Sciatic nerve (tissue), 2 donors: Measurements from ENCODE around the gene SATB2. TPM values are rescaled to one million over a fixed set of nuclear protein-coding genes. Genes with fewer than 3 reads are reported as not detected.
A peak's percentile ranks its signal among the peaks of the same experiment; 100 is the strongest.

Experiments used
- ATAC-seq: fragments of 200-7000 bp; cut with Tn5 transposase; one replicate; pipeline ENCODE4 v1.9.1; 2020; ENCODE audit warnings: mild to moderate bottlenecking, moderate library complexity
- DNase-seq: peaks from one replicate; pipeline ENCODE4 v3.0.0-alpha.2; 2020; ENCODE audit warnings: low spot score
- intact Hi-C: fragments of 100-400 bp; cut with DNase I; formaldehyde crosslinking; loops from one replicate; pipeline ENCODE4 v1.14.2; 2022
- total RNA-seq: library from RNA; stranded (reverse); fragmentation: NEBNext Ultra II Directional; extraction: Animal tissue kit (Norgen Biotek cat#: 25700); gene quantifications from one replicate; pipeline ENCODE4 v1.2.1, GENCODE V29; 2021
- donor health status: DM: no; HTN: no; CAD: no.
- donor health status: DM: no; HTN: no; CAD: no.

Gene SATB2
- total RNA-seq, 1 donor from 2014 or later = 8.8 TPM

- ATAC-seq (no peak), DNase-seq (no peak)
- intact Hi-C loops = no loop called here
These were observed 27.5 kb downstream of the SATB2 start for GRCh38 chr2:199430214-199430613.

DNA sequence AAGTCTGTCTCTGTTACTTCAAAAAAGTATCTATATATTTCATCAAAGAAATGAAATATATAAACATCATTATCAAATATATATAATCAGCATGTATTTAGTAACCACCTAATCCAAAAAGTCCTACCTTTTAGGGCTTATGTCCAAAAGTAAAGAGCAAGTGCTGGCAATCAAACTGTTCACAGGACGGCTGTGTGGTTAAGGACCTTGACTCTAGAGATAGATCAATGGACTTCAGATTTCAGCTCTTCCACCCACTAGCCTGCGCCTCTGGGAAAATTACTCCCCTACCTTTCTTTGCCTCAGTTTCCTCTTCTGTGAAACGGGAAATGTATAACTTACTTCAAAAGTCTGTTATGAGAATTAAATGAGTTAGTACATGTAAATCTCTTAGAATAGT lies 29.4 kb downstream of the SATB2 start:
- ATAC-seq (no peak), DNase-seq (no peak)
- intact Hi-C loops = no loop called here

DNA sequence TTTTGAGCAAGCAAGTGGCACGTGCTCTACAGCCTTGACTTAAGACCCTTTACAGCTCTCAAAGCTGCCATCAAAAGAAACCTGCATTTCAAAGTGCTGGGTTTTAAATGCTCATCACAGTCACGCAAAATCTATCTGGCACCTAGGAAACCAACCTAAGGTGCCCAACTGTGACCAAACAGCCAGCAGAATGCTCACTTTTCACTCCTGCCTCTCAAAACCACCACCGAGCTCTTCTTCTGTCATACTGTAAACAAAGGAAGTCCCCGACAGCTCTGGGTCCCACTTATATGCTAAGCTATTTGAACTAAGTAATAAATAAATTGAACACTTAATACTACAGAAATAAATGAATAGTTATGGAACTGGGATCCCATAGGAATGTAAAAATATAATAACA lies 33.6 kb downstream of the SATB2 start:
- intact Hi-C loops = no loop called here

GRCh38 chr2:199419428-199419827 lies 38.3 kb downstream of the SATB2 start:
- ATAC-seq = no peak
- intact Hi-C loops = no loop called here
- no peak for DNase-seq

More for the DNA sequence above, 33.6 kb downstream of the SATB2 start:
- DNase-seq = no peak
- no peak for ATAC-seq

- intact Hi-C loops = no loop called here
- DNase-seq (no peak), ATAC-seq (no peak)
These were observed 43.3 kb downstream of the SATB2 start for GRCh38 chr2:199414465-199414864.

- DNase-seq (no peak), ATAC-seq (no peak)
- intact Hi-C loops = no loop called here
These were observed 43.7 kb downstream of the SATB2 start for GRCh38 chr2:199414001-199414400.

- DNase-seq (no peak), ATAC-seq (no peak)
- intact Hi-C loops = no loop called here
These were observed 47.8 kb downstream of the SATB2 start for GRCh38 chr2:199409759-199410529.

DNA sequence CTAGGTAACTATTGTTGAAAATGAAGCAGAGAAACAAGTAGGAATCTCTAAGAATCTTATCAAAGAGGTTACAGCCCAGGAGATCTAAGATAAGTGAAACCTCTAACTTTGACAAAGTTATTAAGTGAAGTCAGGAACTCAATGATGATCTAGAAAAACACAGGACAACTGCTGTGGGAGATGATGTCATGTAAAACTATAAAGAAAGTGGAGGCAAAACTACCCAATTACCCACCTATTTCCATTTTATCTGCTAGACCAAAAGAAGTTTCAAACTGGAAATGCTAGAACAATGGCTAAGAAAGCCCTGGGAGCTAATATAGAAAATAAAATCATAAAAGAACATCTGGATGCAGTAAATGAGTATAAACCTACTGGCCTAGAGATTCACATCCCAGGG lies 50.3 kb downstream of the SATB2 start:
- no peak for ATAC-seq
- DNase-seq = no peak
- intact Hi-C loops = no loop called here

DNA sequence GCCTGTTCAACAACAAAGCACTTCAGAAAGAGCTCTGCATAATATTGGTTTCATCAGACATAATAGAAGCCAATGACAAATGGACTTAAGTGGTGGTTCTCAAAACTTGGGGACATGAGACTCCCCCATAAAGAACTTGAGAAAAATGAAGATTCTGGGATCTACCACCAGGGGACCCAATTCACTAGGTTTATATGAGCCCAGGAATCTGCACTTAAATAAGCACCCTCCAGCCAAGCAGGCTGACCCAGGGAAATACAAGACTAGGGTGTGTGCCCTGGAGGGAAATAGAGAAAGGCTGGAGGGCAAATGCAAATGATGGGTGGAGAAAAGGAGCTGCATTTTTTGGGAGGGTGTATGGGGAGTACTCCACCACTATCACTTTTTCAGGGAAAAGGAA lies 52.5 kb downstream of the SATB2 start:
- intact Hi-C loops = no loop called here
- ATAC-seq = no peak
- no peak for DNase-seq

- ATAC-seq (no peak), DNase-seq (no peak)
- intact Hi-C loops = no loop called here
These were observed 52.9 kb downstream of the SATB2 start for GRCh38 chr2:199404841-199405240.

DNA sequence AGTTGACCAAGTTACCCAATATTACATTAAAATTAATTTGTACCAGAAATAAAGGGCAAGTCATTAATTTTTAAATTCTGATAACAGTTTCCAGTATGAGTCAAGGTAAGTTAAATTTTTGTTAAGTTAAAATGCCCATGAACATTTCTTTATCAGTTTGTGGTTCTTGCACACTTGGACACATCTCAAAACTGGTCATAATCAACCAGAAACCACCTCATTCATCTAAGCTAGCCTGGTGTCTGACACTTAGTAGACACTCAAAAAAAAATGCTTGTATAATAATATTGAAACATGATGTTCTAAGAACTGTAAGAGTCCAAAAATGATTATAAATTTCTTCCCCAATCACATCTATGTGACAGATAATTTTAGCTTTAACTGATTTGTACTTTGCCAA lies 62.4 kb downstream of the SATB2 start:
- DNase-seq (no peak), ATAC-seq (no peak)
- intact Hi-C loops = no loop called here

DNA sequence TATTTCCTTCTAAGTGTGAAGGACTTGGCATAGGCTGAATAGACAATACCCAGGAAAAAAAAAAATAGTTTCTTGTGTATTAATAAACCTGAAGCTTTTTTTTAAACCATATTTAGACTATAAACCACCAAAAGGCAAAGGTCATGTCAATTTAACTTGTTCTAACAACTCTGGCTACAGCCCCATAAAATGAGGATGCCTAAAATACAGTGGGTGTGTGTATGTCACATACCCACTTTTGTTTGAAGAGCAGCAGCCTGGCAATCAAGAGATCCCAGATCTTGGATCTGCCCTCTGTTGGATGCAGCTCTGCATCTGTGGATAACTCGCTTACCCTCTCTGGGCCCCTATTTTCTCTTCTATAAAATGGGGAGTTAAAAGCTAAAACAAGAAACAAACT lies 65.4 kb downstream of the SATB2 start:
- ATAC-seq = no peak
- no peak for DNase-seq
- intact Hi-C loops = no loop called here

DNA sequence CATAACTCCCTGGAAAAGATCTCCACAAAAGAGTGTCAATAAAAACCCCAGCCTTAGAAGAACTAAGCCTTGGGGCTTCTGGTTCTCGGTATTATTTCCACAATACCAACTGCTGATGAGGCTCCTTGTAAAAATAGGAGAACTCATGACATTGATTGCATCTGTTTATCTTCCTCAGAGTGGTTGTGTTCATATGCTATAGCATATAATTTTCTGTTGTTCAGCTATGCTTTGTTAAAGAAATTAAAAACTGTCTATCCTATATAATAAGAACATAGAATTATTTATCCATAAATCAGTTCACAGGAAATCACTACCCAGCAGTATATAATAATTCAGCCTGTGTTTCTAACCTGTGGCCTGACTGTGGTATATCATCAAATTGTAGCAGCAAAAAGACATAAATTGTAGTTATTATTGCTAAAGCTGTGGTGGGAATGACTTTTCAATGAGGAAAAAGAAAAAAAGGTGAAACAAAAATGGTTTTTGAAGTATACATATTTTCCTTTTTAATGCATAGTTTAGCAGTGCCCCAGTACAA lies 68.9 kb downstream of the SATB2 start:
- ATAC-seq (no peak), DNase-seq (no peak)
- intact Hi-C loops = no loop called here

- intact Hi-C loops = no loop called here
- no peak for DNase-seq
- ATAC-seq = no peak
These were observed 73.7 kb downstream of the SATB2 start for GRCh38 chr2:199384043-199384442.

DNA sequence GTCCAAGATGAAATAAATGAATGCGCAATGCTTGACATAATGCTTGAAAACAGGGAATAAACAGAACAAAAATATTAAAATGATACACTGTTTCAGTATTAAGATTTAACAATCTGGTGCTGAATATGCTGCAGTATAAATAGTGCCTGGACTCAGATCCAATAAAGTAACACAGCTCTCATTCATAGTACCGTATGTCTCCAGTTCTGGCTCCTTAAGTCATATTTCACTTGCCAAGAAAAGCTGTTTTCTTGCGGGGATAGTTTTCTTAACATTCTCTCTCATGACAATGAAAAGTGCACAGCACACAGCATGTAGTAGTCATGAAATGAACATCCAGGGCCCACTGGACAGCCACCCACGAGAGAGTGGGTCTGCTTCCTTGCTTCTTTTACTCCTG lies 74.7 kb downstream of the SATB2 start:
- intact Hi-C loops = no loop called here
- ATAC-seq (peak; percentile 70), DNase-seq (no peak)

DNA sequence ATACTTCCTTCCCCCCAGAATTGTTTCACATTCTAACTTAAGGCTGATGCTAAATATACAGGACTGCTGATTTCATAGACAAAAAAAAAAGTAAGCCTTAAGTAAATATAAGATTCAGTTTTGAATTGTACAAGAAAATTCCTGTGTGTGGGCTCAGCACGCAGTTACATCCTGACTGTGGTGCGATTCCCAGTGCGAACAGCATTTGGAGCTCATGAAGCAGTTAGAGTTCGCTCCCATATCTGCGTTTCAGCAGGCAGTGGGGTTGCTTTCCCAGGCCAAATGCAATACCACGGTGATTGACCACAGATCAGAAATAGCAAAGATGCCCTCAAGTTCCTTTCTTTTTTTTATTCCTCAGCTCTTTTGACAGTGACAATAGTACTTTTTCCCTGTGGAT lies 75.6 kb downstream of the SATB2 start:
- intact Hi-C loops = no loop called here
- ATAC-seq (no peak), DNase-seq (no peak)

DNA sequence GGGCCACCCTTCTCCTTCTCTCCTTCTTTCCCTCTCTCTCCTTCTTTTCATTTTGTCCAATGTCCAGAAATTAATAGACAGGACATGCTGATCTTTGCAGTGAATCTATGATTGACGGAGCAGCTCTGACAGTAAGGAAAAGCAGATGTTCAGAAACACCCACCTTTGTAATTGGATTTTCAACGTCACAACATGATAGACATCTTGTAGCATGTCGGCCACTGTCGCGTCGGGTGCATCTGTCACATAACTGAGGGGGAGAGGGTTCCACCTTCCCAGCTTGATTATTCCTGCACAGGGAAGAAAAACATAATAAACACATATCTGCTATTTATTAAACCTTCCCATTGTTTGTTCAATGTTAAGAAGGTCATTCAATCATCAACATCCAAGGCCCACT lies 76.2 kb downstream of the SATB2 start:
- no peak for DNase-seq
- intact Hi-C loops = no loop called here
- ATAC-seq = no peak

DNA sequence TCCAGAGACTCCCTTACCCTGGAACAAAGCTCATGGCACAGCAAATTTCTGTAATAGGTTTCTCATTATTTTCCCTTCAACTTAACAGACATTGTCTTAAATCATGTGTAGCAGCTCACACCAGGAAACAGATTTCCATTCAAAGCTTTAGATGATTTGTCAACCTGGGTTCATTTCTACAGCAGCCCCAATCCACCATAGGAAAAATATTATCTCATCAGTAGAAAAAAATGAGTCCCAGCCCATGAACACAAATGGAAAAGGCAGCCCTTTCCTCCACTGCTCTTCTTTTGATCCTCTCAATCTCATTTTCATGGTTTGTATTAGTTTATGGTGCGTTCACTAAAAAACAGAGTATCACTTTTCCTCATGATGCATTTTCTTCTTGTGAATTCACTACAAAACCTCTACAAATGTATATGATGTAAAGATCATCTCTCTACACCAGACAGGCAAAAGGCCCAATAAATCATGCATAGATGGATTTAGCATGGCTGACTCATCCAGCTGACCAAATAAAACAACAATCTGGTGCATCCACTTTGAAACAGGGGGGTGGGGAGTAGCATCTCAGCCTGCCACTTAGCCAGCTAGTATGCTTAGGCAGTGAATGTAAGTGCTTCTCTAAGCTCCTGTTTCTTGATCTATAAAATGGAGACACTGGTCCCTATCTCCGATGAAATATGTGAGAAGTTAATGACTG lies 78.6 kb downstream of the SATB2 start:
- intact Hi-C loops = no loop called here
- ATAC-seq (no peak), DNase-seq (no peak)

DNA sequence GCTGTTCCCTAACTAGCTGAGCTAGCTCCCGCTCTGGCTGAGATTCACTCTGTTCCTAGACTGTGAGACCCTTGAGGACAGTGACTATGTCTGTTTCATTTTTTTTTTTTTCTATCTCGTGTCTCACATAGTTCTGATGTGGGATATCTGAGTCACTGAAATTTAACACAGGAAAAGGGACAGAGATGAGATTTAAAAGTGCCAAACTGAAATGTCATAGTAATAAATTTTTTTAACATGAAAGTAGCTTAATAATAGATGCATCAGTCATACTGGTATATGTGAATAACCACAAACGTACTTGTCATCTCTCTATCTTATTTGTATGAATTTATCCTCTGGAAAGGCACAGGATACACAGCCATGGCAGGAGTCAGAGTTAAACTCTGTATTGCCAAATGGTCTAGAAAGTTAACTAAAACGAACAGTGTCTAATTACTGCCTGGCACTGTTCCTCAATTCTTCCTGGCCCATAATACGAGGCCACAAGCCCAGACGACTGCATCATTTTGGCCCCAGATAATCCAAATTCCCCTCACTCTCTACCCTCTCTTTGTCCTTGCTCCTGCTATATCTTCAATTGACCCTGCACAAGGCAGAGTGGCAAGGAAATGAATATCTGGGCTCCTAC lies 87.5 kb downstream of the SATB2 start:
- no peak for ATAC-seq
- intact Hi-C loops = no loop called here
- no peak for DNase-seq

DNA sequence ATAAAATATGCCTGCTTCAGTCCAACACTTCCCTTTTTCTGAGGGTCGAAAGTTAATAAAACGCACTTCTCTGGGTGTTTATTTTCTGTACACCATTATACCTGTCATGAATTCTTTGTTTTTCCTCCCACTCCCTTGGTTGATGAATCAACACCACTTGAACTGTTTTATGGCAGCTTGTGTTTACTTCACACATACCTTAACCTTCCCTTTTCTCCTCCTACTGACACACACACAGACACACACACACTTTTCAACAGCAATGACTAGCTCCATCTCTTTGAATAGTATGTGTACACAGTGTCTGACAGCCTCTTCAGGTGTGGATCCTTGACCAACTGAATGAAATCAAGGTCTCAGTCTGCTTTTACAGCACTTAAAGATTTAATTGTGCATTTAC lies 91.3 kb downstream of the SATB2 start:
- ATAC-seq (no peak), DNase-seq (no peak)
- intact Hi-C loops = no loop called here
